SHP77 treated with DMSO at 0.1 percent for 48 hours (cell line): ENCODE results near the gene SKI.

ENCODE experiments used
- DNase-seq: peaks from one replicate; lab custom pipeline; 2025; lab: John Stamatoyannopoulos, UW

Gene SKI

GRCh38 chr1:2339206-2340085 lies 111.3 kb downstream of the SKI start:
- no peak for DNase-seq

- DNase-seq, result no peak
These were observed 112.2 kb downstream of the SKI start for GRCh38 chr1:2340086-2340917.

GRCh38 chr1:2340918-2341254 lies 112.8 kb downstream of the SKI start:
- no peak for DNase-seq

- no peak for DNase-seq
These were observed 113.7 kb downstream of the SKI start for GRCh38 chr1:2341706-2342383.

- no peak for DNase-seq
These were observed 114.4 kb downstream of the SKI start for GRCh38 chr1:2342384-2343022.

- no peak for DNase-seq
These were observed 115.2 kb downstream of the SKI start for GRCh38 chr1:2343023-2343935.

- DNase-seq, result no peak
These were observed 116.1 kb downstream of the SKI start for GRCh38 chr1:2344121-2344681.

GRCh38 chr1:2344744-2345296 lies 116.7 kb downstream of the SKI start:
- DNase-seq, result no peak

GRCh38 chr1:2345297-2346075 lies 117.4 kb downstream of the SKI start:
- no peak for DNase-seq

- DNase-seq, result no peak
These were observed 118.7 kb downstream of the SKI start for GRCh38 chr1:2346691-2347408.

- DNase-seq, result no peak
These were observed 119.3 kb downstream of the SKI start for GRCh38 chr1:2347409-2347785.

- DNase-seq, result no peak
These were observed 119.8 kb downstream of the SKI start for GRCh38 chr1:2347896-2348295.

- DNase-seq, result no peak
These were observed 120.5 kb downstream of the SKI start for GRCh38 chr1:2348346-2349325.

GRCh38 chr1:2349806-2350205 lies 121.7 kb downstream of the SKI start:
- no peak for DNase-seq

- DNase-seq, result no peak
These were observed 122.4 kb downstream of the SKI start for GRCh38 chr1:2350501-2350900.

GRCh38 chr1:2350911-2351655 lies 123.0 kb downstream of the SKI start:
- DNase-seq, result no peak

GRCh38 chr1:2351723-2352122 lies 123.6 kb downstream of the SKI start:
- DNase-seq, result no peak
